Thoracic aorta (tissue), 2 donors: ENCODE data around the gene HSD17B11. TPM values are rescaled to one million over a fixed set of nuclear protein-coding genes. Genes with fewer than 3 reads are reported as not detected.

Experiments
- ATAC-seq: fragments of 150-250 bp; one replicate; pipeline ENCODE4 v1.8.0; 2017; ENCODE audit warnings: low read depth; ENCODE audit not compliant: insufficient number of reproducible peaks, low FRiP score
- DNase-seq: peaks from one replicate; pipeline ENCODE4 v3.0.0-alpha.2; 2020; ENCODE audit warnings: low spot score
- H3K27ac ChIP-seq, 2 donors: fragments of 200-600 bp; sonication (generic); 1 replicate in 1 of 2; 2 replicates in 1 of 2; pipeline ENCODE4 v1.5.1; 2016; ENCODE audit warnings: mild to moderate bottlenecking in 2 of 2, moderate library complexity in 2 of 2
- H3K27me3 ChIP-seq: fragments of 200-600 bp; sonication (generic); replicated peaks from 2 replicates; pipeline ENCODE4 v1.6.0; 2016; ENCODE audit warnings: mild to moderate bottlenecking; ENCODE audit not compliant: insufficient read depth
- H3K36me3 ChIP-seq: fragments of 200-600 bp; sonication (generic); one replicate; pipeline ENCODE4 v1.5.1; 2016
- H3K4me1 ChIP-seq, 2 donors: fragments of 200-600 bp; sonication (generic); 1 replicate in 1 of 2; 2 replicates in 1 of 2; pipeline versions ENCODE4 v1.5.1 to v1.6.0; 2016; ENCODE audit warnings: low read depth in 2 of 2, mild to moderate bottlenecking in 1 of 2; ENCODE audit not compliant: control insufficient read depth in 1 of 2
- H3K4me3 ChIP-seq: fragments of 200-600 bp; sonication (generic); 2 replicates; pipeline ENCODE4 v1.5.1; 2016; ENCODE audit warnings: mild to moderate bottlenecking
- H3K9me3 ChIP-seq: fragments of 200-600 bp; sonication (generic); 2 replicates; pipeline ENCODE4 v1.5.1; 2016
- total RNA-seq, 2 donors: library from RNA; depleted of rRNA; stranded (reverse); fragments of >200 nt; gene quantifications; one replicate each; pipeline versions ENCODE4 v1.1.0 to v1.2.3, GENCODE V29; 2016
- TF ChIP-seq, protein P1 (sequence below): fragments of 200-600 bp; sonication (generic); IDR thresholded peaks from one replicate; pipeline ENCODE4 v1.5.1; 2019; ENCODE audit warnings: antibody characterized with exemption

The HSD17B11 gene
- 10 to 100 TPM; 43.2 to 57.6 TPM for total RNA-seq

DNA sequence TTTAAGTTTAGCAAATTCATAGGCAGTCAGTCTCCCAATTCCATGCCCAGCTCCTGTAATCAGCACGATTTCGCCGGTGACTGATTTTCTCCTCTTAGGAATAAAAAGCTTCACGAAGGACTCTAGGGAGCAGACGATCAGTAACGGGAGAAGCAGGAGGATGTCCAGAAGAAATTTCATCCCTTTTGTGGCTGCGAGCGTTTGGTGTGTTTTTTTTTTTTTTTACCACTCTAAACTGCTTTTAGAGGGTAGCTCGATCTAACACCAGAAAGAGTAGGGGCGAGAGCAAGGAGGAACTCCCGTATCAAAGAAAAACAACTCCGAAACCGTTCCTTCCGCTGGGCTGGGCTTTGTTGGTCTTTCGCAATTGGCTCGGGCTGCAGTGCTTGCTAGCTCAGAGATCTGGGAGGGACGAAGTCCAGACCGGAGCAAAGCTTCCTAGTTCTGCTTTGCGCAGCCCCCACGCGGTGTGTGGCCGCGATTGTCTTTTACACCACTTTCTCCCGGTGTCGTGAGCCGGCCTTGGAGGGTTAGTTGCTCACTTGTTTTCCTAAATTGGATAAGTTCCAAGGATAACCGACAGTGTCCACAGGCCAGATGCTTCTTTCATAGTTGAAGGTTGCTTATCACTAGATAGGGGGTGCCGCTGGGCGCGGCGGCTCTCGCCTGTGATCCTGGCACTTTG, at the start of gene HSD17B11:
Gene HSD17B11, minus strand, starts transcription at position 298 of the 685 bp plus-strand sequence. Its CDS starts 118 bp downstream, at position 180.
- Histone ChIP-seq H3K27ac (peak within 1 kb of the TSS; percentile 85), H3K4me3 (peak within 1 kb of the TSS; percentile 86), H3K4me1 (peaks cover 7 to 18% of the 10 kb centered on the region in 2 donors), H3K9me3 (no peaks in the 10 kb centered on the region), H3K36me3 (no peaks in the 10 kb centered on the region), H3K27me3 (no peaks in the 10 kb centered on the region)
- DNase-seq = peak; percentile 64
- peak; percentile 99 for ATAC-seq
- TF ChIP-seq, protein P1, sequence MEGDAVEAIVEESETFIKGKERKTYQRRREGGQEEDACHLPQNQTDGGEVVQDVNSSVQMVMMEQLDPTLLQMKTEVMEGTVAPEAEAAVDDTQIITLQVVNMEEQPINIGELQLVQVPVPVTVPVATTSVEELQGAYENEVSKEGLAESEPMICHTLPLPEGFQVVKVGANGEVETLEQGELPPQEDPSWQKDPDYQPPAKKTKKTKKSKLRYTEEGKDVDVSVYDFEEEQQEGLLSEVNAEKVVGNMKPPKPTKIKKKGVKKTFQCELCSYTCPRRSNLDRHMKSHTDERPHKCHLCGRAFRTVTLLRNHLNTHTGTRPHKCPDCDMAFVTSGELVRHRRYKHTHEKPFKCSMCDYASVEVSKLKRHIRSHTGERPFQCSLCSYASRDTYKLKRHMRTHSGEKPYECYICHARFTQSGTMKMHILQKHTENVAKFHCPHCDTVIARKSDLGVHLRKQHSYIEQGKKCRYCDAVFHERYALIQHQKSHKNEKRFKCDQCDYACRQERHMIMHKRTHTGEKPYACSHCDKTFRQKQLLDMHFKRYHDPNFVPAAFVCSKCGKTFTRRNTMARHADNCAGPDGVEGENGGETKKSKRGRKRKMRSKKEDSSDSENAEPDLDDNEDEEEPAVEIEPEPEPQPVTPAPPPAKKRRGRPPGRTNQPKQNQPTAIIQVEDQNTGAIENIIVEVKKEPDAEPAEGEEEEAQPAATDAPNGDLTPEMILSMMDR = no peak

GRCh38 chr4:87433342-87433741, 42.4 kb upstream of the HSD17B11 start:
- ATAC-seq (no peak), DNase-seq (no peak)
- H3K9me3 ChIP-seq = no peaks in the 10 kb centered on the region
- no peaks in the 10 kb centered on the region for H3K4me1 ChIP-seq
- H3K36me3 ChIP-seq = no peaks in the 10 kb centered on the region
- no peaks in the 10 kb centered on the region for H3K27me3 ChIP-seq
- no peak overlapping the region for H3K27ac ChIP-seq
- no peak overlapping the region for H3K4me3 ChIP-seq
- TF ChIP-seq, protein P1 = no peak

- DNase-seq = no peak
- H3K9me3 ChIP-seq = no peaks in the 10 kb centered on the region
- no peak overlapping the region for H3K27ac ChIP-seq
- H3K27me3 ChIP-seq = no peaks in the 10 kb centered on the region
- no peaks in the 10 kb centered on the region for H3K36me3 ChIP-seq
- peaks cover 0 to 9% of the 10 kb centered on the region in 2 donors for H3K4me1 ChIP-seq
- TF ChIP-seq, protein P1 = no peak
- no peak for ATAC-seq
- no peak overlapping the region for H3K4me3 ChIP-seq
These were observed 39.0 kb upstream of the HSD17B11 start for GRCh38 chr4:87430038-87430437.

DNA sequence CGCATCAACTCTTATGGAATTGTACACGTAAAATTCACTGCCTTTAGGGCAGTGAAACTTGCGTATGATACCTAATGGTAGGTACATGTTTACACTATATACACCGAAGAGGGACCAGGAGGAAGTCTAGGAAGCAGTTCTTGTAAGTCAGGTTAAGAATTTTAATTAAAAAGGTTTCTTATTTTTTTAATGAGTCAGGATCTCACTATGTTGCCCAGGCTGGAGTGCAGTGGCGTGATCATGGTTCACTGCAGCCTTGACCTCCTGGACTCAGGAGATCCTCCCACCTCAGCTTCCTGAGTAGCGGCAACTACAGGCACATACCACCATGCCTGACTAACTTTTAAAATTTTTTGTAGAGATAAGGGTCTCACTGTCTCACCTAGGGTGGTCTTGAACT, 38.0 kb upstream of the HSD17B11 start:
- ATAC-seq (no peak), DNase-seq (no peak)
- peaks cover 8 to 19% of the 10 kb centered on the region in 2 donors for H3K4me1 ChIP-seq
- H3K27me3 ChIP-seq = no peaks in the 10 kb centered on the region
- no peaks in the 10 kb centered on the region for H3K36me3 ChIP-seq
- H3K27ac ChIP-seq = no peak overlapping the region
- H3K9me3 ChIP-seq = no peaks in the 10 kb centered on the region
- TF ChIP-seq, protein P1 = no peak
- no peak overlapping the region for H3K4me3 ChIP-seq

DNA sequence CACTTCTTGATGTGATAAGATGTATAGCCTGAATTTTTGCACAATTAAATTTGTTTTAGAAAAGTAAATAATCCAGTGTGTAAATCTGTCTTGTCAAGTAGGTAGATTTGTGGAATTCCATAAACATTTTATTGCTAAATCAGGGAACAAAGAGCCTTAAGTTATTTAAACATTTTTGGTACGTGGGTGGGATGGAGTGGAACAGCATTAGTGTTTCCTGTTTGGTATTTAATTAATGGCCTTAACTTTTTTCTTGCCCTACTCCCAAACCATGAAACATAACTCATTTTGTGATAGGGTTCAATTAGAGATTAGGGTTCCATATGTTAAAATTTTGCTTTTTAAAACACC, 36.5 kb upstream of the HSD17B11 start:
- no peak for ATAC-seq
- TF ChIP-seq, protein P1 = no peak
- H3K27me3 ChIP-seq = no peaks in the 10 kb centered on the region
- no peaks in the 10 kb centered on the region for H3K9me3 ChIP-seq
- DNase-seq = no peak
- H3K27ac ChIP-seq = no peak overlapping the region
- peaks cover 12 to 27% of the 10 kb centered on the region in 2 donors for H3K4me1 ChIP-seq
- no peak overlapping the region for H3K4me3 ChIP-seq
- no peaks in the 10 kb centered on the region for H3K36me3 ChIP-seq
